T-helper 22 cell (primary cell): ENCODE data around the gene SPR.
"Not testable (repeated sequence)": the region's sequence is repeated elsewhere in the genome, so short reads cannot be mapped to it uniquely, and the experiment has no call there.

ENCODE experiments used
- DNase-seq: peaks from one replicate; pipeline ENCODE4 v3.0.0-alpha.2; 2020; ENCODE audit warnings: low read depth

Gene SPR

DNA sequence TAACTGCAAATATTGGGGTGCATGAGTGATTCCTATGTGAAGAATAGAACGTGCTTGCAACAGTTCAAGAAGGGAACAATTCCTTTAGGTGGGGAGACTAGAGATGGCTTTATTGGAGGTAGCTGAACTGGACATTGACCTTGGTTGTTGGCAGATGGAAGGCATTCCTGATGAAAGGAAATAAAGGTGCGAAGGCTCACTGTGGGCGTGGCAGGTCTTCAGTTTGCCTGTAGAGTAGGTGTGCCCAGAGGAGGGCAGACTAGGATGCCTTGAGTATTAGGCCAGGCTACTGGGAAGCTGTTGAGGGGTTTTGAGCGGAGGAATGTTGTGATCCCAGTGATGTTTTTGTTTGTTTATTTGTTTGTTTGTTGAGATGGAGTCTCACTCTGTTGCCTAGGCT is 2.8 kb downstream of the SPR start:
- no peak for DNase-seq

DNA sequence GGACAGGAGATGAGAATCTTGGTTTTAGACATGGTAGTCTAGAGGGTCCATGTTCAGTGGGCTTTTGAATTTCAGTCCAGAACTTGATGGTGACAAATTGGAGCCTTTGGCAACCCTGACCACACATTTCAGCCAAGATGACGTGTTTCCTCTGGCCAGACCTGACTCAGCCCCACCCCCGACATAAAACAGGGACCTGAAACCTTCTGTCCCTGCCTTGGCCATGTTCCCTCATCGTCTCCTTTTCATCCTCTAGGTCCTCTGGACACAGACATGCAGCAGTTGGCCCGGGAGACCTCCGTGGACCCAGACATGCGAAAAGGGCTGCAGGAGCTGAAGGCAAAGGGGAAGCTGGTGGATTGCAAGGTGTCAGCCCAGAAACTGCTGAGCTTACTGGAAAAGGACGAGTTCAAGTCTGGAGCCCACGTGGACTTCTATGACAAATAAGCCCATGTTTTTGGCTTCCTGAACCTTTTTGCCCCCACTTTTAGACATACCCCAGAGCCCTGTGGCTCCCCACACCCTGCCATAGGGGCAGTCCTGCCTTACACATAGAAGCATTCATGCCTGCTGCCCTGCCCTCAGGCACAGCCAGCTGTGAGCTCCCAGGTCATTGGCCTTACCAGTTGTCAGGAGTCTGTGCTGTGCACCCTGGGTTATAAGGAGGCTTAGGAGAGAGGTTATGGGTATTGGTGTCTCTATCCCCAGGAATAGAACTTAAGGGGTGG is 4.0 kb downstream of the SPR start:
- DNase-seq: no peak

DNA sequence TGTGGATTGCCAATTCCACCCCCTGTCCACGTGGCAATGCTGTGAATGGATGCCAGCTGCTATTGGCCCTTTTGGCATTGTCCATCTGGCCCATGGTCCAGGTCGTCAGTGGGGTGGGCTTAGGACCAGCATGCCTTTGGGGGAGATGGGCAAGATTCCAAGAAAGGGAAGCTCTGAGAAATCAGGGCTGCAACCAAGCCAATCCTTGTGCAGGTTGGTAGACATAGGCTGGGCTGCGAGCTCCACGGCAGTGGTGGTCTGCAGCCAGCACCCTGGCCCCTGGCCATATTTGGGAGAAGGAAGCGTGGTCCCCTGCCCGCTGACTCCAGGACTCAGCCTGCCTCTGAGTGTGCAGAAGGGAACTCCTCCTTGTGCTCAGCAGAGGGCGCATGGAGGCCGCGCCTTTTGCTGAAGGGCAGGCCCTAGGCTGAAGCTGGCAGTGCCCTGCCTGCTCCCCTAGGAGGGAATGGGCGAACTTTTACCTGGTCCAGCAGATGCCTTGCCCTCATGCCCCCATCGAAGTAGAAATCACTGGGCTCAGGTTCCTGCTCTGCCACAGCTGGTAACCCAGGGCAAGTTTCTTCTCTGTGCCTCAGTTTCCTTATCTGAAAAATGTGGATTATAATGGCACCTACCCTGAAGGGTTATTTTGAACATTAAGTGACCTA is 5.4 kb downstream of the SPR start:
- peak; percentile 19 for DNase-seq

DNA sequence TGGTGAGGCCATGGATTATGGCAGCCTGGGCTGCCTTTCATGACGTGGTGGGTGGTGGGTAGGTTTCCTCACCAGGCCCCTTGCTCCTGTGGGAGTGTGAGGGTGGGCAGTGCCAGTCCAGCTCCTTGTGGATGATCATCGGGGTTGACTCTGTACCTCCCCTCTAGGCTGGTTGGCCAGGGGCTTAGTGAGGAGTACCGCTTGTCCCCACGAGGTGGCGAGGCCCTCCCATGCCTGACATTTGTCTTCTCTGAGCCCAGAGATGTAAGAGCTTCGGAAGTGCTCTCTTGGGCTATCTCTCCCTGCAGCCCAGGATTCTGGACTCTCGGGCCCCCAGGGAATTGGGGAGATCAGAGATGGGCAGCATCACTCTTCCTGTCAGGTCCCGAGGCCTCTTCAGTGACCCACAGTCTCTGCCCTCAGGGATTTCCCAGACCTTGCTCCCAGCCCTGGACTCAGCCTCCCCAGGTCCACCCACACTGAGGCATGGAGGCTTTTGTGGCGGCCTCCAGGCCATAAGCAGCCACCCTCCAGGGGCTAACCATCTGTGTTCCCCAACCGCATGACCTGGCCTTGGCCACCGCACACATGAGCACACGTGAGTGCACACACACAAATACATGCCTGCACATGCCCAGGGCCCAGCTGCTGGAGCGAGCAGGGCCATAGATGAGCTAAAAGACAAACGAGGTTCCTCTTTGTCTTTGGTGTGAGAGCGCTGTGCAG is 6.5 kb downstream of the SPR start:
- no peak for DNase-seq

DNA sequence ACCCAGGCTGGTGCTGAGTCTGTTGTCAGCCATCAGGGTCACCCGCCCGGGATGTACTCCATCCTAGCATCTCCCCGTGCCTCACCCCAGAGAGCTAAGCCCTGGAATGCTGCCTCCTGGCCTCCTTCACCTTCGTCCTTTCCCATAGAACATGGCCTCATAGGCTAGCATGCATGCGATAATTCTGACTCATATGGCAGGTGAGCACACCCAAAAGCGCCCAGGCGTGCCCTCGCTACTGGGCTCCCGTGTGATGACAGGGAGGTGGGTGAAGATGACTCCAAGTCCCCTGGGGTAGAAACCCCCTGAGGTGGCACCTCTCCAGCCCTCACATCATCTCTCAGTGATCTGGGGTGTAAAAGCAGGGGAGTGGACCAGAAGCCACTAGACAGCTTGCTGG is 7.3 kb downstream of the SPR start:
- DNase-seq: no peak

DNA sequence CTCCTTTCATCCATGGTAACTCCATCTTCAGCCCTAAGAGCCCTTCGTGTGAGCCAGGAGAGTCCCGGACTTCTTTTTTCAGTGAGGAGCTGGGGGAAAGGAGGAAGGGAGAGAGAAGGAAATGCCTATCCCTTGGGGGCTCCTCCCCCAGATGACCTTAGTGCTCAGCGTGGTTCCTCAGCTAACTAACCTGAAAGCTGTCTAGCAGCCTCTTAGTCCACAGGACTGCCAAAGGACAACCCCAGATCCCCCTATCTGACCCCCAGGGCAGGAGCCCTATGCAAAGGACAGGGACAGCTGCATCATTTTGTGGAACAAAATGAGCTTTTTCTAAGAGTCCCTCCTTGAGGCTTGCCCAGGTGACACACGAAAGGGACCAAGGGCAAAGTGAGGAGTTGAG is 7.9 kb downstream of the SPR start:
- DNase-seq: no peak

DNA sequence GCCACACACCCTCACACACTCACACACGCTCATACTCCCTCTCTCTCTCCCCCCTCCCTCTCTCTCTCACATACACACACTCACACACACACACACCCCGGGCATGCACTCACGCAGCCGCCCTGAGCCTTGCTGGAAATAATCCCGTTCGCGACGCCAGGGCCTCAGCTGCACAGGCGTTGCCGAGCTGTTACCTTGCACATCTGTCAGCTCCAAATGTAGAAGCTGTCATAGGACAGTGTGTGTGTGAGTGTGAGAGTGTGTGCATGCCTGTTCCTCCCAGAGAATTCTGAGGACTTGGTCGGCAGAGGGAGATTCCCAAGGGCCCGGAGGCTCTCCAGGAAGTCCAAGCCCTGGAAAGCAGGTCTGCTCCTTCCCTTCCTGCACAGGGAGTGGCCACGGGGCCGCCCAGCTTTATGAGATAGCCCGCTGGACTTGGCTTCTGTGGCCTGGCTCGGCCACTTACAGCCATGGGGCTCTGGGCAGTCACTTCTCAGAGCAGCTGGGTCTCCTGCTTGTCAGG is 8.6 kb downstream of the SPR start:
- DNase-seq: no peak

DNA sequence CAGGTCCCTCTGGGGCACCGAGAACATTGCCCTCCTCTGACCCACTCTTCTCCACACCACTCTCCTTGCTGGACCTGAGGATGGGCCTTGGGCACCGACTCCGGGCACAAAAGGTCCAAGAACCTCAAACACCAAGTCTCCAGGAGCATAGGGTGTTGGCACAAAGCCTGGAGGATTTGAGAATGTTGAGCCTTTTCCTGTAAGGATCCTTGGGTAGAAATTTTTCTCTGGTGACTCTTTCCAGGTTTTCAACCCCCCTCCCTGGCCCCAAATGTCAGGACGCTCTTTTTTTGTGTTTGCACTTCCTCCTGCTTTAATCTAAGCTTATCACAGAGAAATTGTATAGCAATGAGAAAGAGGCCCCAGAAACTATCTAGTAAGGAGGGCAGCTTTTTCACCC is 9.2 kb downstream of the SPR start:
- DNase-seq: no peak

DNA sequence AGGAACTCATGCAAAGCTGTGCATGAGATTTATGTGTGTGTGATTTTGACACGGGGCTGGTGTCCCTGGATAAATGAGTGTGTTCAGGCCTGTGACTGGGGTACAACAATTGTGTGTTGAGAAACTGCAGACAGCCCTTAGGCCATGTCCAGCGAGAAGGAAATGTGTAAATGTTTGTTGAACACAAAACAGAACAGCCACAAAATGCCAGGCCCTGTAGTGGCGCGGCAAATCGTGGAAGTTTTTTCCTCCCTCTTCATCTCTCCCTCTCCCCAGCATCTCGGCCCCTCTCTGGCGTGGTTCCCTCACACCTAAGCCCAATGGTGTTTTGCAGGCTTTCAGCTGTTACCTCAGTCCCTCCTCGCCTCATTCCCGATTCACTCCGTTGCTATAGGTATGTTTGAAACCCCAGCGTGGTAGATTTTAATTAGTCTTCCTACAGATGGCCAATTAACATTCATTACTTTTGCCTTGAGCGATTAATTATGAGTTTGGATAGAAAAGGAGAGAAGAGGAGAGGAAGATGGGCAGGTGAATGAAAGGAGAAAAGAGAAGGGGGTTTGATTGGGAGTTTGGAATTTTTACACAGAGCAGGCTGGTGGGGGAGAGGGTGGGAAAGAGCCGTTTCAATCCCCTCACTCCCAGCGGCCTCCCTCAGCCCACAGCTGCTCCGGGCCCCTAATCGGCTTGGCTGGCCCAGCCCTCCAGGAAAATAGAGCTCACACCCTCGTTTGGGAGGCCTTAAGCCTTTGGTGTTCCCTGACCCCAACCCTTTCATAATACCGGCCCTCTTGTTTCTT is 10.8 kb downstream of the SPR start:
- no peak for DNase-seq

DNA sequence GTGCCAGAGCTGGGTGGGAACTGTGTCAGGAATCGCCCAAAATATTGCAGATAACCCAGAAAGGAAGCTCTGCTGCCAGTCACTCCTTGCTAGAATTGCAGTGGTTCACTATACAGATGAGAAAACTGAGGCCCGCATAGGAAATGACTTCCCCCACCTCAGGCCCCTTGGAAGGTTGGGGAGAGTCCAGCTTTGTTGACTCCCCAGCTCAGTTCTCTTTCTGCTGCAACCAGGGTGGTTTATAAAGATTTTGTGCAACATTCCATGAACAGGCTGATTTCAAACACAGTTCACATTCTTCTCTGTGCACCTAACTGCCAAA is 11.3 kb downstream of the SPR start:
- DNase-seq: no peak

DNA sequence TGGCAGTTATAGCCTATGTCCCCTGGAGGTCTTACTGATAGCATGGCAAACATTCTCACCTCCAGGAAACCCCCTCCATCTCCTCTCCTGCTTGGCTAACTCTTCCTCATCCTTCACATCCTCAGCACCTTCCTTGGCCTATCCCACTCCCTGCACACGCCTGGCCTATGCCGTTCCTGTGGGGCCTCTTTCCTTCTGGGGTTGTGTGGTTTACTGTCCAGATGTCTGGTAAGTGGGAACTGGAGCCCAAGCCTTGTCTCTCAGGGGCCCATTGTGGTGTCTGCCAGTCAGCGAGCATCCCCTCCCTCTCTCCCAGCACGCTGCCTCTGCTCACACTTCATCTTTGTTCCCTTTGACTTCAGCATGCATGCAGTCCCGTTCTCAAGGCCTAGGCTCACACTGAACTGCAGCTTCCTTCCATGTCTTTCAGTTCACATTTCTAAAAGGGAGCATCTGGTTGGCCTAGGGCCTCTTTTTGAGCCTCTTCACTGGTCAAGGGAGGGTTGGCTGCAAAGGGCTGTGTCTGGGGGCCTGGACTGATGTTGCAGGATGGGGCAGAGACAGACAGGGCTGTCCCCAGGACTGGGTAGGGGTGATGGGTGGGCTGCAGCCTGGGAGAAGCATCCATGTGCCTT is 13.1 kb downstream of the SPR start:
- DNase-seq: no peak

DNA sequence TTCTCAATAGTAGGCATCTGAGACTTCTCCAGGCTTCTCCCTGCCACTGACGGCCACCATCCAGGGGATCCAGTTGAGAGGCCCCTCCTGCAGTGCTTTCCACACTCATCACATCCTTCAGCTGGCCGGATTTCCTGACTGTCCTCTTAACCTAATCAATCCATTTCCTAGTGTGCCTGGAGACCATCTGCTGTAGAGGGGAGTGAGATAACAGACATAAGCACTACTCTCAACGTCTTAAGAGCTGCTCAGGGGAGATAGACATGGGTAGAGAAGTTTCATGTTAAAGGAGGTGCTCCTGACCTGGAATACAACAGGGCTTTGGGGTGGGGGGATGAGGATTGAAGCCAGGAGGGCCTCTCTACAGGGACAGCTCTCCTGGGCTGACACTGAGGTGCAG is 14.2 kb downstream of the SPR start:
- DNase-seq: no peak

DNA sequence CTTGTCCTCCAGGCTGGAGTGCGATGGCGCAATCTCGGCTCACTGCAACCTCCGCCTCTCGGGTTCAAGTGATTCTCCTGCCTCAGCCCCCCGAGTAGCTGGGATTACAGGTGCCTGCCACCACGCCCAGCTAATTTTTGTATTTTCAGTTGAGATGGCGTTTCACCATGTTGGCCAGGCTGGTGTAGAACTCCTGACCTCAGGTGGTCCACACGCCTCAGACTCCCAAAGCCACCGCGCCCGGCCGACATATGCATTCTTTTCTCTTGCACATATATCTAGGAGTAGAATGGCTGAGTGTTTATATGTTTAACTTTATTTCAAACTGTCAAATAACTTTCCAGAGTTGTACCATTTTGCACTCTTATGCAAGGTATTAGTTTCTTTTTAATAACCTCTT is 20.2 kb downstream of the SPR start:
- DNase-seq: not testable (repeated sequence)

DNA sequence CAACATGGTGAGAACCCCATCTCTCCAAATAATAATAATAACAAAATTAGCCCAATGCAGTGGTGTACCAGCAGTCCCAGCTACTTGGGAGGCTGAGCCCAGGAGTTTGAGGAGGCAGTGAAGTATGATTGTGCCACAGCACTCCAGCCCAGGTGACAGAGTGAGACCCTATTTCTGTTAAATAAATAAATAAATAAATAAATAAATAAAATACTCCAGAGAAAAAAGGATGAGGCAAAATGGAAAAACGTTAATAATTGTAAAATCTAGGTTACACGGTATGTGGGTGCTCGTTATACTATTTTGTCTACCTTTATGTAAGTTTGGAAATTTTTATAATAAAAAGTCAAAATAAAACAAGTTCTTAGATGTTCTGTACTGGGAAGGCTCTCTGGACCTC is 21.5 kb downstream of the SPR start:
- DNase-seq: no peak

DNA sequence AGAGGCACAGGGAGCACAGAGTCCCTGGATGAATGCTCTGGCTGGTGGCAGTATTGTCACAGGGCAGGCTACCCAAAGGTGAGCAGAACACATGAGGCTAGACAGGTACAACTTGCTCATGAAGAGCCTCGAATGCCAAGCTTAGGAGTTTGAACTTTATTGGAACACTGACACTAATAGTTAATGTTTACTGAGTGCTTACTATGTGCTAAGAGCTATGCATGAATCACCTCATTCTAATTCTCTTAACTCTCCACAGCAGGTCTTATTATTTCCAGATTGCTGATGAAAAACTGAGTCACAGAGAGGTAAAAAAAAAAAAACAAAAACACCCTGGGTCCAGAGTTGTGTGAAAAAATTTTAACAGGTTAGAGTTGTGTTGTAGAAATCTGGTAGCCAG is 24.0 kb downstream of the SPR start:
- DNase-seq: no peak

DNA sequence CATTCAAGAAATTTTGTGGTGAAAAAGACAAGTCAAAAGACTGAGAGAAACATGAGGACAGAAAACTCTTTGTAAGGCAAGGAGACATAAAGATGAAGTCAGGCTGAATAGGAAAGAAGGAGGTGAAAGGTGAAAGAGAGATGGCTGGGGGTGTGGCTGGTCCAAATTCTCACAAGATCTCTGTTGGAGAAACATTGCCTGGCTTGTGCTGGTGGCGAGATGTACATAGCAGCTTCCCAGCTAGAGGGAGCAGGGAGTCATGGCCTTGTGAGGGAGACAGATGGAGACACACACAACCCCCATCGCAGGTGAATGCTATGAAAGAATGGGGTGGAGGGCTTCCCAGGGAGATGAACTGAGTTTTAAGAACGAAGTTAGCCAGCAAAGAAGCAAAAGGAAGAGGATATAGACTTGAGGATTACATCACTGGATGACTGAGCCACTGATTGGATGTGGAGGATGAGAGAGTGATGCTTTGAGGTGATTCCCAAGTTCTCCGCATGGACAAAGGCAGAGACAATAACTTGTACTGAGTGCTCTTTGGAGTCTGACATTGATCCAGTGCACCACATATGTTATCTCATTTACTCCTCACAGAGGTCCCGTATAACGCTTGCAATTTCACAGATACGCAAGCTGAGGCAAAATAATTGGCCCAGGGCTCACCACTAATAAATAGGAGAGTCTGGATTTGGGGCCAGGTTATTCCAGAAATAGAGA is 26.4 kb downstream of the SPR start:
- no peak for DNase-seq

DNA sequence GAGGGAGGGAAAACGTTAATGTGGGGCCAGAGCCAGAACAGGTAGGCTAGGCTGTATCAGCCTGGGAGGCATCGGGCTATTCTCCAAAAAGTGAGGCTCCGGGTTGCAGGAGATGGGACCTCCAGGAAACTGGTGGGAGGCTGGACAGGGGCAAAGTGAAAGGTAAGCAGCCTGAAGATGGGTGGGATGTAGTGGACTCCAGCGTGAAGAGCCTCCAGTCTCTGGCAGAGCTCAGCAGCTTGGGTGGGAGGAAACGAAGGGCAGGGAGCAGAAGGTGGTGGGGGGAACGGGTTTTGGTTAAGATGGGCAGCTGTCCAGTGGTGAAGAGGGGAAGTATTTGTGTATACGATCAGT is 27.0 kb downstream of the SPR start:
- no peak for DNase-seq

DNA sequence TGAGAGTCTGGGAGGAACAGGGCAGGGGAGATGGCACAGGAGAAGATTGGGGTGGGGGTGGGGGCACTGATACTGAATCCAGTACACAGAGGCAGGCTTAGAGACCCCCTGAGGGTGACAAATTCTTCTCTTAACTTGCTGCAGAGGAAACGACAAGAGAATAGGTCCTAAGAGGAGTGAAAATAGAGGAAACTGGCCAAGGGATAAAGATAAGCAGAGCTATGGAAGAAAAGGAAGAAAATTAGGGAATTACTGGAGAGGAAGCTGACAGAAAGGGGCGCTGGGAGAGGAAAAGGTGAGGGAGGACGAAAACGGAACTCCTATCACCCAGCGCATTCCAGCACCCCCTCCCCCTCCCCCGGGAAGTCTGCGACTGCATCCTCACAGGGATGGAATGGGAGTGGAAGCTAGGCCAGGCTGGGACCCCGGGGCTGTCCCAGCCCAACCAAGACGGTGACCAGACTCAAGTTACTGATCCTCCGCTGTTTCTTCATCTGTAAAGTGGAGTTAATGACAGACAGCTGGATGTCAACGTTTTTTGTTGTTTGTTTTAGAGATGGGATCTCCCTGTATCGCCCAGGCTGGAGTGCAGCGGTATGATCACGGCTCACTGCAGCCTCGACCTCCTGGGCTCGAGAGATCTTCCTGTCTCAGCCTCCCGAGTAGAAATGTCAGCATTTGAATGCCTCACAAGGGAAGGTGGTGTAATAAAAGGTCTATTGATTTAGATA is 27.5 kb downstream of the SPR start:
- no peak for DNase-seq

DNA sequence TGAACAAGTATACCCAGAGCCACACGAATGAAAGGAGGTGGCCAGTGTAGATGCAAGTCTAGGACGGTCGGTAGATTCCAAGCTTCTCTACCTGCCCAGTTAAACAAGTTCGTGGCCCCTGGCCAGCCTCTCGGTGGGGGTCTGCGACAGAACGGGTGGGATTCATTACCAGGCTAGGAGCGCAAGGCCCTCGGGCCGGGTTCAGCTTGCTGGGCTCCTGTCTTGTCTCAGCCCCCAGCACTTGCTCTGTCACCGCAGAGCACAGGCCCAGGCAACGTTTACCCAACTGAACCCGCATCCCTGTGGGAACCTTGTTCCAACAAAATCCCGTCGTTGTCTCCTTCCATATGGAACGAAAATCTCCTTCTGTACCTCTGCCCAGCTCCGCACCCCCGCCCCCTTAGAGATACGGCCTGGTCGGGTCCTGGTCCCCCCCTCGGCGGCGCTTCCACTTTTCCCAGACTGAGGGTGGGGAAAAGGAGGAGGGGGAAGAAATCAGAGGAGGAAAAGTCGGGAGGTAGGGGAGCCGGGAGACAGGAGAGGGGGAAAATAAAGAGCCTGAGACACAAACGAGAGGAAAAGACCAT is 28.2 kb downstream of the SPR start:
- no peak for DNase-seq
